Inflammatory macrophage treated with lipopolysaccharide for 1 hour (primary cell): ENCODE measurements around the gene FSD1L.

Experiments
- DNase-seq, 2 donors: peaks; one replicate each; pipeline ENCODE4 v3.0.0-alpha.2; 2020 to 2022

The FSD1L gene

DNA sequence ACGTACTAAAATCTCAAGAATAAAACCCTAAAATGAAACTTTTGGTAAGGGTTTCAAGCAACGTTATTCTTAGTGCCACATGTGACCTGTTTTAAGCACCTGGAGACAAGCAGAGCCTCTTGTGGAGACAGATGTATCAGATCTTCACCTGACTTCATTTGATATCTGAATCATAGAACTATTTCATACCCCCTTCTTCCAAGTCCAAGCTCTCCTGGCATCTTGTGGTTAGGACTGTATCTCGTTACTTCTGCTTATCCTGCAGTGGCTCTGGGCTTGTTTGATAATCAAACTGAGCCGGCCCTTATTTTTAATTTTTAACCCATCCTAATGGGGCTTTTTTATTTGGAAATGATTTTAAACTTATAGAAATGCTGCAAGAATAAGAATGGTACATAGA is 11.1 kb upstream of the FSD1L start:
- DNase-seq = no peak

DNA sequence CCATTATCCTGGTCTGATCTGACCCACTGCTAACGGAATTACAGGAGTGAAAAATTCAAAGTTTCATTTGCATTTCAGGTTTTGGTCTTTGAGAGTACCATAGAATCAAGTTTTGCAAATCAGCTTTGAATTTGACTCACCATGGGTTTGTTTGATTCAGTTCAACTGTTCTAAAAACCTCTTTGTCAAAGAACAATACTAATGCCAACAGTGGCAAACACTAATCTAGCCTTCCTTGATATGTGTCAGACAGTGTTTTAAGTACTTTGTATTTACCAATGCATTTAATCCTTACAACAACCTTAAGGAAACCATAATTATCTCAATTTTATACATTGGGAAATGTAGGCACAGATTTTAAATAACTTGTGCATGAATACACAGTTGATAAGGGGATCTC is 10.1 kb upstream of the FSD1L start:
- no peak for DNase-seq

DNA sequence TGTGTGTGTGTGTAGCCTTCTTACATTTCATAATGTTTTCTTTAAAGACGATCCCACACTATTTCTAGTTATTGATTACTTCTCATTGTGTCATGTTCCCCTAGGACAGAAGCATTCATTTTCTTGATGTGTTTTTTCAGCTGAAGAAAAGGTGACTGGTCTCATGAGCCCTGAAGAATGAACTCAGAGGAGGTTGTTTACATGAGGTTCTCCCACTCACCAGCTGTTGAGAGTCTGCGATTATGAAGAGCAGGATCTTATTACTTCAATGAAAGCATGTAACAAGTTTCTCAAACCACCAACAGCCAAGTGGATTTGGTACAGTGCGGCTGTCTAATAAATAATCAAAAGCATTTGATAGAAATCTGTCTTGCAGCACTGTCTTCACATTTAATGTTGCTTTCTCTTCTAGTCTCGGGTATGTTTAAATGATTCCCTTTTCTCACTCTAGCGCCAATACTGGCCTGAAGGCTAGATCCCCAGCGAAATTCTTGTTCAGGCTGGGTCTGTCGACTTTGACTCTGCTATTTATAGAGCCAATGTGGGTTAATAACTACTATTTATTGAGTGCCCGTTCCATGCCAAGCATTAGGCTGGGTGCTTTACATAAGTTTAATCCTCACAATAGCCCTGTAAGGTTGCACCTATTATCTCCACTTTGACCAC is 9.6 kb upstream of the FSD1L start:
- DNase-seq = no peak

DNA sequence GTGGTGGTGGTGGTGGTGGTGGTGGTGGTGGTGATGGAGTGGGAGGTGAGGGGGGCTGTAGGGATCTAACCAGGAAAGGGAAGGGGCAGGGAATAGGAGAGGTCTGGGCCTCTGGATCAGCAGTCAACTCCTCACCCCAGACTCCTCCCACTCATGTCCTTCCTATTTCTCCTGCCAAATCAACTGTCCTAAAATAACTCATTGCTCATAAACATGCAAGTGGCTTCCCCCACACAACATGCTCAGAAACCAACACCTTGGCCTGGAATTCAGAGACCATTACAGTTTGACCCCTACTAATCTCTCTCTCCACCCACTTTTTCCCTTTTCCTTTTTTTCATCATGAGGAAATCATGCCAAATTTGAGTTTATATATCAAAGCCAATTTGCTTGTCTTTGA is 8.4 kb upstream of the FSD1L start:
- DNase-seq = peak; percentile 19 to 54

GRCh38 chr9:105441616-105442160 is 6.1 kb upstream of the FSD1L start:
- no peak for DNase-seq

DNA sequence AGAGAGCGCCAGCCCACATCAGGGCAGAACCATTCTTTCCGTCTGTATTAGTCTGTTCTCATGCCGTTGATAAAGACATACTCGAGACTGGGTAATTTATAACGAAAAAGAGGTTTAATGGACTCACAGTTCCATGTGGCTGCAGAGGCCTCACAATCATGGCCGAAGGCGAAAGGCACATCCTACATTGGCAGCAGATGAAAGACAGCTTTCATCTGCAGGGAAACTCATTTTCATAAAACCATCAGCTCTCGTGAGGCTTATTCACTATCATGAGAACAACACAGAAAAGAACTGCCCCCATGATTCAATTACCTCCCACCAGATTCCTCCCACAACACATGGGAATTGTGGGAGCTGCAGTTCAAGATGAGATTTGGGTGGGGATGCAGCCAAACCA is 4.7 kb upstream of the FSD1L start:
- DNase-seq = no peak

DNA sequence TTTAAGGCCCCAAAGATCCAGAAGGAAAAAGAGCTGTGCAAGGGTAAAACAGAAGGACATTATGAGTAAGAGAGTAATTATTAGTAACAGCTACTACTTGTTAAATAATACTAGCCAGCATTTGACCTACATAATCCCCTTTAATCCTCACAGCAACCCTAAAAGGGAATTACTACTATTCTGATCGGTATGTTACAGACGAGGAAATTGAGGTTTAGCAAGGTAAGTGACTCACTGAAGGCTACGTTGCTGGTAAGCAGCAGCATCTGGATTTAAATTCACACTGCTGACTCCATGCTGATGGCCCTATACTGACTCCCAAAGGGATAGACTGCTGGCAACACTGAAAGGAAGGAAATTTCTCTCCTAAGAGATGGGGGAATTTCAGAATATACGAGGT is 3.7 kb upstream of the FSD1L start:
- no peak for DNase-seq

- DNase-seq = no peak
These were observed 2.5 kb upstream of the FSD1L start for GRCh38 chr9:105445203-105445881.

GRCh38 chr9:105447386-105447813 is 434 bp upstream of the FSD1L start:
- no peak for DNase-seq

DNA sequence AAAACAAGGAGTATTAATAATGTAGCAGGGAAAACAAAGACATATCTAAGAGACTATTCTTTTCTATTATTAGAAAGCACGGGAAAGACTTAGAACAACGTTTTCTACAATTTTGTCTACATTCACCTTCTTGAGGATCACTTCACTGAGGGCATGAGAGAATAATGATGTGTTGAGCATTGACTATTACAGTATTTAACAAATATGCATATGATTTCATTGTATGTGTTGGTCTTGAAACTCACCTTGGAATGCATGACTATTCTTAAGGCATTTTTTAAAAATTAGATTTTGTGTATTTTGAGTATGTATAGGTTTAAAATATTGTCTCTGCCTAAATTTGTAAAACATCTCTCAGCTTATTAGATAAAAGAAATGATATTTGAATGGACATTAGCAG is 1.2 kb downstream of the FSD1L start:
- DNase-seq = no peak

GRCh38 chr9:105452185-105452584 is 4.4 kb downstream of the FSD1L start:
- no peak for DNase-seq

GRCh38 chr9:105455836-105456475 is 8.1 kb downstream of the FSD1L start:
- no peak for DNase-seq

DNA sequence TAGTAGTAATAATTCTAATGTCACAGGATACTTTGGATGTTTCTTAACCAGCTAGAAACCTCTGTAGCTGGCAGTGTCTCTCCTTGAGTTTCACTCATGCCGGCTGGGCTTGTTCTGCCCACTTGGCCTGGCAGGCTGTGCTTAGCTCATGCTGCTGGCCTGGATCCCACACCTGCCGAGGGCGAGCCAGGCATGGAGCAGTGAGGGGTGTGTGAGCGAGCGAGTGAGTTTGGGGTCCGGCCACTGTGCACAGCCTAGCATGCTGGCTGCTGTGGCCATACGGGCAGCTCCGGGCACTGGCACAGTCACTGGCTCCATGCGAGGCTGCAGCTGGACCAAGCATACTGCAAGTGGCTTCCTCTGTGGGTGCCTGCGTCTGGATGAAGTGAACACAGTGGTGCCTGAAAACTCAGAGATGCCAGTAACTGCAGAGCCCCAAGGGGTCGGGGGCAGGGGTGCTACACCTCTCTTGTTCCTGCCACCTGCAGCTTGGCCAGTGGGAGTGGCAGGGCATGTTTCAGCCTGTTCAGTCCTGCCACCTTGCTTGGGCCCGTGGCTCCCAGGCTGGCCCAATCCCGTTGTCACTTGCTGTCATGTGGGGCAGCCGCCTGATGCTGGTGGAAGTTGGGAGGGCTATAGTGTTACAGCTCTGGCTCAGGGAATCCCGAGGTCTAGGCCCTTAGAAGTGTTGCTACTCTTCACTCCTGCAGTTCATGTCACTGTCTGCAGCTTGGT is 9.9 kb downstream of the FSD1L start:
- no peak for DNase-seq

- DNase-seq = no peak
These were observed 10.6 kb downstream of the FSD1L start for GRCh38 chr9:105458404-105458803.

DNA sequence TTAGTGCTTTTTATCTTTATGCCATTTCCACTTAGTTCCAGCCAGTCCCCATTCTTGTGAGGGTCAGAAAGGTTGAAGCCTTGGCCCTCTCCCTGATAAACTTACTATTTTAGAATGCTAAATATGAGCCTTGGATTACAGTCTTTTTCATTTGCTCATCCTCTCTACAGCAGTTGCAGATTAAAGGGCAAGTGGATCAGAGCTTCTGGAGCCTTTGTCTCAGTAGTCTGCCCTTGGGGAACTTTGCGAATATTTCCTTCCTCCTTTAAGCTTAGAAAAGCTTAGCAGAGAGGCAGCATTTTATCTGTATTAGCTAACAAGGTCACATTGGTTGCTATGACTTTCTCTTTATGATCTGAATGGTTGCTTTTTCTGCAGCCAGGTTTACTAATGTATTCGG is 11.5 kb downstream of the FSD1L start:
- peak; percentile 26 to 45 for DNase-seq

DNA sequence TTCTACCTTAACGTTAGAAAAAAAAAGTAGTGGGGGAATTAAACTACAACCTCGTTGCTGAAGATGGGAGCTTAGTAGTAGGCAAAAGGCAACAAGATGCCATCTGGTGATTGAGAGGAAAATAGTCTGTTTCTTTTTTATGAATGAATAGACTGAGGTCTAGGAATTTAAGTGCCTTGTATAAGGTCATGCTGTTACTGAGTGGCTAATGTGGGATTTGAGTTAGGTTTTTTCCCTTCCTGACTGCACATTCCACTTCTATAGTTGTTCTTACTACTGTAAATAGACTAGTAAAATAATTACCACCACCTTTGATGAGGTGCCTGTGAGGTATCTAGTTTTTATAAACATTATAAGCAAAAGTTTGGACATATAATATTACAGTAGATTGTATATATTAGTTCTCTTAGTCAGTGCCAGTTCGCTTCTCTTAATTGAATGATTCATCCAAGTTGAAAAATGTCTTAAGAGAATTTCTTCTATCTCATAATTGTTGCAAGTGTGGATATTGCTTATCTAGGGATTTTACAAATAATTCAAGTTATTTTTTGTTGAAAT is 19.1 kb downstream of the FSD1L start:
- DNase-seq = no peak

- no peak for DNase-seq
These were observed 21.0 kb downstream of the FSD1L start for GRCh38 chr9:105468875-105469274.

GRCh38 chr9:105473221-105473620 is 25.4 kb downstream of the FSD1L start:
- DNase-seq = no peak

DNA sequence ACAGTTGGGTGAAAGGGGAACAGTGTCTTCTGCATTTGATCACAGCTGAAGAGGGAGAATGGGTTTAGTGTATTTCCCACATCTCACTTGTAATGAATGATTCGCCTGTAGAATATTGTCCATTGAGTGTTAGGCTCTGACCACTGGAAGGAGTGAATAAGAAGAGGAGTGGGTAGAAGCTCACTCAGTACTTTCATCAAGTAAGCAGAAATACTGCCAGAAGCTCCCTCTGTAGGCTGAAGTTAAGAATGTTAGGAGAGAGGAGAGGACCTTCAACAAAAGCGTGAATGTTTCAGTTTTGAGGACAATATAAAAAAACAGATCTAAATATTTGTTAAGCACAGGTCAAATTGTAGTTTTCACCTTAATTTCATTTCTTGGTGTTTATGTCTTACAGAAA is 27.5 kb downstream of the FSD1L start:
- peak; percentile 15 to 19 for DNase-seq

- DNase-seq = no peak
These were observed 32.0 kb downstream of the FSD1L start for GRCh38 chr9:105479846-105480245.

- DNase-seq = no peak
These were observed 35.8 kb downstream of the FSD1L start for GRCh38 chr9:105483618-105484017.

DNA sequence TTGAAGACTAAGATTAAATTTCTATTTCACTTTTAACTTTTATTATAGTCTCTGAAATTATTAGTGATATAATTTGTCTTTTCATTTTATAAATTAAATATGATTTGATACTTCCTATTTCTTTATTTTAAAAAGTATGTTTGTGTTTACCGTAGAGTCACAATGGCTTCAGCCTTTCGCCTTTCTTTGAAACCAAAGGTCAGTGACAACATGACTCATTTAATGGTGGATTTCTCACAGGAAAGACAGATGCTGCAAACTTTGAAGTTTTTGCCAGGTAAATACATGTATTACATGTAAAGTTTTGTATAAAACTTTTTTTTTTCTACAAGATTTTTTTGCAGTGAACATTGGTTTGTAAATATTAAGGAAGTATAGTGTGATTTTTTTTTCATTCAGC is 36.4 kb downstream of the FSD1L start:
- DNase-seq = no peak

DNA sequence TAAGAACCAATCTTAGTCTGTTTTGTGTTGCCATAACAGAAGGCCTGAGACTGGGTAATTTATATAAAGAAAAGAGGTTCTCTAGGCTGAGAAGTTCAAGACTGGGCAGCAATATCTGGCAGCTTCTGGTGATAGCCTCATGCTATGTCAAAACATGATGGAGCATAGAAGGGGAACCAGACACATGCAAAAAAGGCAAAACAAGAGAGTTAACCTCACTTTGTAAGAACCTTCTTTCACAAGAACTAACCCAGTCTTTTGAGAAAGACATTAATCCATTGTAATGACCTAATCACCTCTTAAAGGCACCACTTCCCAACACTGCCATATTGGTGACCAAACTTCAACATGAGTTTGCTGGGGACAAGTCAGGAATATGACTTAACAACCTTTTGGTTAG is 37.3 kb downstream of the FSD1L start:
- DNase-seq = peak; percentile 31 to 65
